Fibroblast of skin of right biceps (primary cell): Measurements from ENCODE around the gene BCL2L11.

Source experiments
- DNase-seq: peaks from one replicate; pipeline ENCODE4 v3.0.0-alpha.2; 2013

BCL2L11 gene

GRCh38 chr2:111171337-111171930 lies 50.7 kb downstream of the BCL2L11 start:
- no peak for DNase-seq

GRCh38 chr2:111172666-111173065 lies 52.0 kb downstream of the BCL2L11 start:
- no peak for DNase-seq

DNA sequence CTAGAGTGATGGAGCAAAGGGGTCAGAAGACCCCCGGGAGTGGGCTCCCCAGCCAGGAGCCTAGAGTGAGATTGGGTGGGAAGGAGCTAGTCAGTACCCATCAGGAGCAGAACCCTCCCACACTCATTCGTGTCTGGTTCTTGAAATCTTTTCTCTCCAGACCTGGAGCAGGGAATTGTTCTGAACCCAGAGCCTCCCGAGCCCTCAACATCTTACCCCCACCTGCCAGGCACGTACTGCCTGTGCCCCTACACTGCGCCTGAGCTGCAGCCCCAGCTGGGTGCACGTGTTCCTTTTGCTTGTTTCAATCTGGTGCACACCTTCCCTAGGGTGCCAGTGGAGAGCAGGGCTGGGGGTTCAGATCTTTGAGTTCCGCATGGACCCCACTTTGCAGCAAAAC lies 52.6 kb downstream of the BCL2L11 start:
- DNase-seq: no peak

DNA sequence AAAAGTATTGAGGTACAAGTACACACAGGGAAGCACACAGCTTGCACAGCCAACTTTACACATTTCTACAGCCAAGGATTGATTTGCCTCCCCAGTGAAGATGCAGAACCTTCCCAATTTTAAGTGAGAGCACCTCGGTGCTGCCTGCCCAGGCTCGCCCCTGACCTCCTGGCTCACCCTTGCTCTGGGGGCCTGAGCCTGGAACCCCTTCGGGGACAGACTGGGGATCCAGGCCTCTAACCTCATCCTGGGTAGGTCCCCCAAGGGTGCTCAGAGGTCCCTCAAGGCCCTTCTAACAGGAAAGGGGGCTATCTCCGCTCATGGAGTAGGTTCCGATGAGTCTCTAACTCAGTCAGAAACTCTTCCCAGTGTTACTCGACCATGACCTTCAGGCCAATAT lies 53.1 kb downstream of the BCL2L11 start:
- no peak for DNase-seq

DNA sequence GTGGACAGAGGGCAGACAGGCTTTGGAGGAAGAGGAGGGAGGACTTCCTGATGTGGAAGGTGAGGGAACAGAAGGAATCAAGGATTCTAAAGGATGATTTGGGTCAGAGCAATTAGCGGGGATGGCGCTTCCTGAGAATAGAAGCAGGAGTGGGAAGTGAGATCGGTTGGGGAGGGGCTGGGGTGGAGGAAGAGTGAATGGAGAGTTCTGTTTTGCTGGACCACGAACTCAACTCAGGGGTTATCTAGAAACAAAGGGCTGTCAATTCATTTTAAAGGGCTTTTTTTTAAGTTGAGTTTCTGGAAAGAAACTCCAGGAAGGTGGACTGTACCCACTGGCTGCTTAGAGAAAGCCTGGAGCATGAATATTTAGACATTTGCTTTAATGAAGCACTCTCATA lies 54.9 kb downstream of the BCL2L11 start:
- DNase-seq: no peak

GRCh38 chr2:111176388-111176787 lies 55.7 kb downstream of the BCL2L11 start:
- no peak for DNase-seq

DNA sequence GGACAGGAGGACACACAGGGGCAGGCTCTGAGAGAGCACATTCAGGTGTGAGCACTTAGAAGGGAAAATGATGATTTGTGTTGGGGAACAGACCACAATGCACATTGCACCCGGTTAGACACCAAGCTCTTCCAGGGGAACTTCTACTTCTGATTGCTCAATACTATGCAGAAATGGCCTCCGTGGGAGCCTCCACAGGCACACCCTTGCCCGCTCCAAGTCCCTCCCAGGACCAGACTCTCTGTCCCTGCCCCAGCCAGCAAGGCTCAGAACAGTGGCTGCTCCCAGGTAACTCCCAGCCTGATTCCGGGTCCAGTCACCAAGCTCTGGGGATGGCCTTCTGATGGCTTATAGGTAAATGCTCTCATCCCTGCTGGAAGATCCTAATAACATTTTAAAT lies 56.2 kb downstream of the BCL2L11 start:
- no peak for DNase-seq

- no peak for DNase-seq
These were observed 57.6 kb downstream of the BCL2L11 start for GRCh38 chr2:111178296-111178695.

GRCh38 chr2:111178730-111179405 lies 58.2 kb downstream of the BCL2L11 start:
- DNase-seq: peak; percentile 24

- DNase-seq: no peak
These were observed 61.4 kb downstream of the BCL2L11 start for GRCh38 chr2:111182121-111182520.

DNA sequence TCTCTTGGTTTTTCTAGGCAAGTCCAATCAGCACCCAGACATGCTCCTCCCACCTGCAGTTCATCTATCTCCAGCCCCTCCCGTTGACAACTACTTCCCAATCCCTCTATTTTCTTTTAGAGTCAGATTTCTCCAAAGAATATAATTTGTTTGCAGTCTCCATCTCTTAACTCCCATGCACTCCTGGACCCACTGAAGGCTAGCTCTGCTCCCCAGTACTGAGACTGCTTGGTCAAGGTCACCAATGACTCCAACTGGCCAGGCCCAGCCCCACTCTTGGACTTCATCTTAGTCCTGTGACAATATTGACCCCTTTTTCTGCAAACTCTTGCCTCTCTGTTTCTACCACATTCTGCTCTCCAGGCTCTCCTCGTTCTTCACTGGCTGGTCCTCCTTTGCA lies 62.0 kb downstream of the BCL2L11 start:
- no peak for DNase-seq

GRCh38 chr2:111184725-111185310 lies 64.1 kb downstream of the BCL2L11 start:
- DNase-seq: no peak

DNA sequence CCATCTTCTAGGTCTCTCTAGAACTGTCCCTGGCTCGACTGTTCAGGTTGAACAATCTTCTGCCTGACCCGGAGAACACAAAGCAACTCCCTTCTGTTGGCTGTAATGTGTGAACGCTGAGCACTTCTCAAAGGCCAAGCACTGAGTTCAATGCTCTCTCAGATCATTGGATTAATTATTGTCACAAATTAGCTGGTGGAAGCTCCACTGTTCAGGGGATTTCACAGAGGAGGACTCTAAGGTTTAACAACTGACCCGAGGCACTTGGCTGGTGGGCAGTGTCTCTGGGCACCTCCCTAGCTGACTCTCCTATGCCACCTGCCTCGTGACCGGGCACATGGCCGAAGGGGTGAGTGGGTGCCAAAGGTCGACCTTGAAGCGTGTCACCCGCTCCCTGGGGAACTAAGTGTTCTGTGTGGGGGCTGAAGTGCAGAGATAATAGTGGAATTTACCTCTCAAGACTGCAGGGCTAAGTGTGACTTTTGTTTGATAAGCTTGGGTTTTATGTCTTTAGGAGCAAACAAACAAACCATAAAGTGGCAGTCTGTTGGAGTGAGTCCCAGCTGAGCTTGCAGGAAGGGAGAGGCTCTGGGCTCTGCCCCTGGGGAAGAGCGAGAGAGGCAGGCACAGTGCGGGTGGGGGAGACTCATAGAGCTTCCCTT lies 64.8 kb downstream of the BCL2L11 start:
- no peak for DNase-seq

GRCh38 chr2:111186121-111186715 lies 65.5 kb downstream of the BCL2L11 start:
- DNase-seq: no peak

DNA sequence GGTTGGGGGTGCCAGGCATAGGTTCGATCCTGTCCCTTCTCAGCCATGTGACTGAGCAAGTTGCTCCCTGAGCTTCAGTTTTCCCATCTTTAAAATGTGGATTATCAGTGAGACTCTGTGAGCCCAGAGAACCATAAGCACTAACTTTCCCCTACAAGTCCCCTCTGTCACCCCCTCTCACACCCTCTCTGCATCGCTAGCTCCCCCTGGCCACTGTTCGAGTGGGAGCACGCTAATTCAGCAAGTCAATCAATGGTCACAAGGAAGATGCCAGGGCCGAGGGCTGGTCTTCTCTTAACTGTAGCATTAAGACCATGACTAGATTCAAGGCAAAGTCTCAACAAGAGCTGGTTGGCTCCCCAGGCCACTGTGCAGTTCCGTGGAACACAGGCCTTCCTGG lies 66.2 kb downstream of the BCL2L11 start:
- no peak for DNase-seq

- DNase-seq: no peak
These were observed 68.0 kb downstream of the BCL2L11 start for GRCh38 chr2:111188681-111189080.

GRCh38 chr2:111189106-111189505 lies 68.4 kb downstream of the BCL2L11 start:
- no peak for DNase-seq

- DNase-seq: no peak
These were observed 70.3 kb downstream of the BCL2L11 start for GRCh38 chr2:111190816-111191540.

DNA sequence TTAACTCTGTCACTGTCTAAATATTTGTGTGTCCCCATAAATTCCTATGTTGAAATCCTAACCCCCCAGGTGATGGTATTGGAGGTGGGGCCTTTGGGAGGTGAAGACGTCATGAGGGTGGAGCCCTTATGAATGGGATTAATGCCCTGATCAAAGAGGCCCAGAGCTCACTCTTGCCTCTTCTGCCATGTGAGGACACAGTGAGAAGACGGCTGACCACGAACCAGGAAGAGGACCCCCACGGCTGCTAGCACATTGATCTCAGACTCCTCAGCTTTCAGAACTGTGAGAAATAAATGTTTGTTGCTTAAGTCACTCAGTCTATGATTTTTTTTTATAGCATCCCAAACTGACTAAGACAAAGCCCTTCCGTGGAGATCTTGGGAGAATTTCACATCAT lies 71.2 kb downstream of the BCL2L11 start:
- DNase-seq: no peak

DNA sequence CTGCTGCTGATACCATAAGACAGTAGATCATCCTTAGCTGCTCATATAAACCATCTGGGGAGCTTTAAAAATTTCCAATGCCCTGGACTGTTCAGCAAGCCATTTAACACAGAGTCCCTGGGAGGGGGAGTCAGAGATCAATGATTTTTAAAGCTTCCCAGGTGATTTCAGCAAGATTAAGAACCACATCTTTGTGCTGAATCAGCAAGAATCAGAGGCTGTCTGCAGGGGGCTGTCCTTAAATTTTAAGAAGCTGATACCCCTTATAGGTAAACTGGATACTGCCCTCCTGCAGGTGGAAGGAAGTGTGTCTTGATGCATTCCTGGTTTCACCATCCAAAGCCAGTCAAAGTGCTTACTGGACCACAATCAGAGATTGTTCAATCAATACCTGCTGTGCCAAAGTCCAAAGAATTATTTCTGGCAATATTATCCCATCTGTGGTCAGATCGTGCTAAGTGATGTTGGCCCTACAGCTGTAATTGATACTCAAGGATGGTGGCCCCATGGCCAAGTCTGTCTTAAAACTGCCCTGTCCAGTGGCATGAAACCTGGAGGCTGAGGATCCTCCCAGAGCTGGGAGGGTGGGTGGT lies 72.2 kb downstream of the BCL2L11 start:
- DNase-seq: no peak

- no peak for DNase-seq
These were observed 74.3 kb downstream of the BCL2L11 start for GRCh38 chr2:111194835-111195621.

- DNase-seq: no peak
These were observed 75.7 kb downstream of the BCL2L11 start for GRCh38 chr2:111196435-111196834.
